Type B pancreatic cell (in vitro differentiated cells): ENCODE data around the gene MALL. TPM values are rescaled to one million over a fixed set of nuclear protein-coding genes. Genes with fewer than 3 reads are reported as not detected.
"Not testable (repeated sequence)": the region's sequence is repeated elsewhere in the genome, so short reads cannot be mapped to it uniquely, and the experiment has no call there.

Source experiments
- DNase-seq: peaks from one replicate; pipeline ENCODE4 v3.0.0; 2021; ENCODE audit warnings: mixed read lengths; ENCODE audit not compliant: unreplicated experiment; ENCODE audit errors: extremely low spot score
- H3K27ac Mint-ChIP-seq: 2 replicates; pipeline ENCODE4 v1.8.0; 2021; ENCODE audit warnings: mild to moderate bottlenecking, mixed read lengths
- H3K27me3 Mint-ChIP-seq: 2 replicates; pipeline ENCODE4 v1.8.0; 2021; ENCODE audit warnings: mixed read lengths
- H3K36me3 Mint-ChIP-seq: 2 replicates; pipeline ENCODE4 v1.8.0; 2021; ENCODE audit warnings: mixed read lengths
- H3K4me1 Mint-ChIP-seq: one replicate; pipeline ENCODE4 v1.8.0; 2021; ENCODE audit warnings: mixed read lengths; ENCODE audit not compliant: unreplicated experiment
- H3K4me3 Mint-ChIP-seq: 2 replicates; pipeline ENCODE4 v1.8.0; 2021; ENCODE audit warnings: mild to moderate bottlenecking, mixed read lengths
- H3K9me3 Mint-ChIP-seq: 2 replicates; pipeline ENCODE4 v1.8.0; 2021; ENCODE audit warnings: mixed read lengths
- CTCF ChIP-seq: fragments of 200-600 bp; sonication (generic); conservative IDR thresholded peaks from 2 replicates; pipeline ENCODE4 v1.5.0; 2021; ENCODE audit warnings: antibody characterized with exemption, mild to moderate bottlenecking
- total RNA-seq: library from RNA; stranded (reverse); gene quantifications from 2 replicates; pipeline ENCODE4 v1.2.1, GENCODE V29; 2021; ENCODE audit warnings: low replicate concordance

Gene MALL
- total RNA-seq, 1 donor from 2014 or later = 82.7 TPM

DNA sequence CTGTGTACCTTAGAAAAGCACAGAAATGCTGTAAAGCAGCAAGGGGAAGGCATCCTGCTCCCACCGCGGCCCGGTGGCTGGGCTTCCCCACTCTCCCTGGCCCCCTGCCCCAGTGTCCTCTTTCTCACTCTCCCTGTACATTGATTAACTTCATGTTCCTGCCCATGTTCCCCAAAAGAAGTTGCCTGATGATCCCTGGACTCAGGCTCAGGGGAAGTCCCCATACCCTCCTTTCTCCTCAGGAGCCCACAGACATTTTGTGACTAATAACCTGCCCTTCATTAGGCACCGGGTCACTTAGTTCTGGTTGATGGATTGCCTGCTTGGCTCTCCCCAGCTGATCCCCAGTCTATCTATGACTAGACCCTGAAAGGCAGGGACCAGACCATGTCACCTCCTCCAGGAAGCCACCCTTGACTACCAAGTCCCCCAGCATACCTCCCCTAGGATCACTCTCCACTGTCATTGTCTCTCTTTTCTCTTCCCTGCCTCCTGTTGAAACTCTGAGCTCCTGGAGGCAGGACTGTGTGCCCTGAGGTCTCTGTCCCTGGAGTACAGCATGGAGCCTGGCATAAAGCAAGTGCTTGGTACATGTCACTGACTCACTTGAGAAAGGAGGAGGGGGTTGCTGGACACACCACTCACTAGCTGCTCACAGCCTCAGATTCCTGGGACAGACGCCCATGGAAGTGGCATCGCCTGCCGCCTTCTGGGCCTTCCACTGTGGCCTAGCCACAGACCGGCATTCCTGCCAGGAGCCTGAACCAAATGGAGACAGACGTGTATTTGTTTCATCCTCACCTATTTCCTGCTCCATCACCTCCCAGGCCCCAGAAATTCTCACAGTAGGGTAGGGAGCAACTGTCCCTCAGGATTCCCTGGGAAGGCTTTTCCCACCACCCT is 13.5 kb downstream of the MALL start:
- TF ChIP-seq CTCF = no peak
- Mint-ChIP-seq H3K4me3 (peak overlapping the region; percentile 22), H3K9me3 (peaks cover 12% of the 10 kb centered on the region), H3K27me3 (no peaks in the 10 kb centered on the region), H3K4me1 (peaks cover 32% of the 10 kb centered on the region), H3K36me3 (peaks cover 18% of the 10 kb centered on the region), H3K27ac (peak overlapping the region; percentile 96)
- DNase-seq = no peak

DNA sequence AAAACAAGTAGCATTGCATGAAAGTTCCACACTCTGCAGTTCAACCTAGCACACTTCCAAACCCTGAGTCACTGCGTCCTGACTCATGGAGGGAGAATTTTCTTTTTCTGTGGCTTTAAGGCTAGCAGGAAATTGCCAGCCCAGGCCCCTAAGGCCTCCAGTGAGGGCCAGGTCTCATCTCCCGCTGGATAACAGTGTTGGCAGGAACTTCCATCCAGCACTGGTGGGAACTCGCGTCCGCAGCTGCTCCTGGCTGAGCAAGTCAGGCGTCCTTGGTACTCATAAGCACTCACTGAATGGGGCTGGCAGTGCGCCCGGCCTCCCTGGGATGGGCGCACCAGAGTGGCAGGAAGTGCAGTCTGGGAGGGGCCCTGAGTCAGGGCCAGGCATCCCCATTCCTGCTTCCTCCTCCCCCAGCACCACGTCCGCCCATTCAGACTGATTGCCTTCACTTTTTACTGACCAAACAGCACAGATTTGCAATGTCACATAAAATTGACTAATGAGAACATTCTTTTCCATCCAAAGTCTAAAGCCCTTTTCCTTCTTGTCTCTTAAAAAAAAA is 14.3 kb downstream of the MALL start:
- peak overlapping the region; percentile 96 for H3K27ac Mint-ChIP-seq
- H3K36me3 Mint-ChIP-seq = peaks cover 15% of the 10 kb centered on the region
- peaks cover 34% of the 10 kb centered on the region for H3K4me1 Mint-ChIP-seq
- peak; percentile 67 for DNase-seq
- peaks cover 9% of the 10 kb centered on the region for H3K9me3 Mint-ChIP-seq
- TF ChIP-seq CTCF = no peak
- peak overlapping the region; percentile 50 for H3K4me3 Mint-ChIP-seq
- peaks cover under 1% of the 10 kb centered on the region for H3K27me3 Mint-ChIP-seq

DNA sequence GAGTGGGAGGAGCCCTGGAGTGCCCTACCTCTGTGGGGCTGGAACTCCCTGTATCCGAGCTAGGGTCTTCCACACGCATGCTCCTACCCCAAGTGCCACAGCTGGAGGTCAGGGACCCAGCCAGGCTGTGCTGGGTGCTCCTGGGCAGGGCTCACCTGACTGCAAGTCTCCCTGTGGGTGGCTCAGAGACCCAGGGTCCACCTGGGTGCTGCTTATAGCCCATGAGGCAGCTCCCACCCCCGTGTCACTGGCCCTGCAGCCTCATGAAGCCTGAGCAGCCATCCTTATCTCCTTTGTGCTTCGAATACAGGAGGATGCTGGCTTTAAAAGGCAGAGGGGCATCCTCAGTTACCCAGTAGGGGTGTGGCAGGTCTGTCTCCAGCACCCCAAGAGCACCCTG is 14.7 kb downstream of the MALL start:
- Mint-ChIP-seq H3K27ac (peak overlapping the region; percentile 96), H3K4me3 (peak overlapping the region; percentile 50), H3K4me1 (peaks cover 34% of the 10 kb centered on the region)
- H3K36me3 Mint-ChIP-seq, H3K9me3 Mint-ChIP-seq, H3K27me3 Mint-ChIP-seq: not testable (repeated sequence)
- peak; percentile 37 for DNase-seq

- no peak for TF ChIP-seq CTCF
- DNase-seq = no peak
- Mint-ChIP-seq H3K9me3 (peaks cover 9% of the 10 kb centered on the region), H3K4me1 (peaks cover 34% of the 10 kb centered on the region), H3K27me3 (peaks cover 3% of the 10 kb centered on the region), H3K36me3 (peaks cover 8% of the 10 kb centered on the region), H3K4me3 (no peak overlapping the region), H3K27ac (peak overlapping the region; percentile 63)
Observed at GRCh38 chr2:110100480-110100879, 15.1 kb downstream of the MALL start.

GRCh38 chr2:110099471-110100225 is 16.0 kb downstream of the MALL start:
- Mint-ChIP-seq H3K27ac (peak overlapping the region; percentile 63), H3K36me3 (peaks cover 6% of the 10 kb centered on the region), H3K27me3 (peaks cover 3% of the 10 kb centered on the region), H3K4me3 (peak overlapping the region; percentile 22), H3K9me3 (peaks cover 6% of the 10 kb centered on the region), H3K4me1 (peaks cover 27% of the 10 kb centered on the region)
- DNase-seq = peak; percentile 2
- no peak for TF ChIP-seq CTCF

- Mint-ChIP-seq H3K9me3 (no peaks in the 10 kb centered on the region), H3K4me3 (peak overlapping the region; percentile 22), H3K4me1 (peaks cover 21% of the 10 kb centered on the region), H3K27me3 (peaks cover 3% of the 10 kb centered on the region), H3K36me3 (no peaks in the 10 kb centered on the region), H3K27ac (peak overlapping the region; percentile 63)
- TF ChIP-seq CTCF = no peak
- no peak for DNase-seq
Observed at GRCh38 chr2:110099038-110099425, 16.6 kb downstream of the MALL start.
